ENCODE results near the gene LRIT1.

LRIT1 gene

GRCh38 chr10:84248794-84249193 lies 7.4 kb upstream of the LRIT1 start:
- DNase-seq, result no peak

DNA sequence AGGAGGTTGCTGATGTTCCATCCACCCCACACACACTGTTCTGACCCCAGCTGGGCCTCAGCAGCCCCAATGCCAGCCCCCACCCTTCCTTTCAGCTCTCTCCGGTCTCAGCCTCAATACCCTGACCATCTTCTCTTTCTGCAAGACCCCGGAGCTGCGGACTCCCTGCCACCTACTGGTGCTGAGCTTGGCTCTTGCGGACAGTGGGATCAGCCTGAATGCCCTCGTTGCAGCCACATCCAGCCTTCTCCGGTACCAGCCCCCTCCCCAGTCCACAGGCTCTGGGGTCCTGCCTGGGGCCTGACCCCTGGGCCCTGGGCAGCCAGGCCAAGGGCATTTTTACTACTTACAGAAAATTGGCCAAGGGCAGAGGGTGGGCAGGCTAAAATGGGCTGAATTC lies 6.2 kb upstream of the LRIT1 start:
- no peak for DNase-seq

DNA sequence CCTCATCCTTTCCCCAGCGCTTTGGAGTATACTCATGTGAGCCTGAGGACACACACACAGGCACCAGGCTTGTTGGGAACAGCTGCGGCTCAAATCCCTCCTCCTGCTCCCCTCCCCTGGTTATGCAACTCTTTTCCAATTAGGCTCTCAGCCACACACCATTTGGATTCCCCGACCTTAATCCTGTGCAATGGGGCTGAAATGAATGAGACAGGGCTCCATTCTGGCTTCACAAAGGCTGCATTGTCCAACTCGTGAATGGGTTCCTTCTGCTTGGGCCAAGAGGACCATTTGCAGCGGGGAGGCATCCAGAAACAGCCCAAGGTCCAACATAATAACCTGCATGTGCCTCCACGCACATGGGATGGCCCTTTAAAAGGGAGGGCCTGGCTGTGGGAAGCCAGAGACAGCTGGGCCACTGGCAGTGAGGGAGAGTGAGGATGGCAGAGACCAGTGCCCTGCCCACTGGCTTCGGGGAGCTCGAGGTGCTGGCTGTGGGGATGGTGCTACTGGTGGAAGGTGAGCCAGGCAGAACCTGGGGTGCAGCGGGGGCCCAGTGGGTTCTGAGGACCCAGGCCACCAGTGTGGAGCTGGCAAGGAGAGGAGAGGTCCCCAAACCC lies 3.4 kb upstream of the LRIT1 start, which contains the start of gene RGR:
RGR (plus strand) TSS at position 403 of the 620 bp plus-strand sequence; CDS start at position 441, 38 bp downstream.
- DNase-seq, result no peak

DNA sequence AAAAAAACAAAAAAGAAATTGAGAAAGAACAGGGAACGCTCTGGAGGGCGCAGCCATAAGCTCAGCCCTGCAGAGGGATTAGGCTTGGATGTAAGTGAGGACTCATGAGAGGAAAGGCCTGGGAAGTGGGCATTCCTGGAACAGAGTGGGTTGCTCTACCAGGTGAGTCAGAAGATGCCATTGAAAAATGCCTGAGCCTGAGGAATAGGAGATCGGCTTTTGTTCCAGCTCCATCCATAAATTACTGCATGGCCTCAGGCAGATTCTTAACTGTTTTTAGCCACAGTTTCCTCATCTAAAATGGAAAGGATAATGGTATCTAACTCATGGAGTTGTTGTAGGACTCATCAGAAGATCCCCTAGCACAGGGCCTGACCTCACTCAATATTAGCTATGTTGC lies 2.4 kb upstream of the LRIT1 start:
- DNase-seq, result no peak

DNA sequence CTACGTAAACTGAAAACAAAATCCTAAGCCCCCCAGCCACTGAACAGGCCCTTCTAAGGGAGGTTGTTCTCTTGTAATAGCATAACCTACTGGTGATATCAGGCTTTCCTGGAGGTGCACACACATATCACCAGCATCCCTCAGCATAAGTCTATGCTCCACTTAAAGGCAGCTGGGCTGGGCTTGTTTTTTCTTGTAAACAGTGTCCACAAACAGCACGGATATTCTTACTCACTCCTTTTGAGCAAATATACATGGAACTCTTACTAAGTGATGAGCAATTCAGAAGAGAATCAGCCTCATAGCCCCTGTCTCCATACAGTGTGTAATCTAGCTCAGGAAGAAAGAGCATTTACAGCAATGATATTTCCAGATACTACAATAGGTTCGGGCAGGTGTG lies 2.4 kb downstream of the LRIT1 start:
- no peak for DNase-seq

- peak; percentile 11 for DNase-seq
Measured at GRCh38 chr10:84237199-84238051, 3.9 kb downstream of the LRIT1 start.

DNA sequence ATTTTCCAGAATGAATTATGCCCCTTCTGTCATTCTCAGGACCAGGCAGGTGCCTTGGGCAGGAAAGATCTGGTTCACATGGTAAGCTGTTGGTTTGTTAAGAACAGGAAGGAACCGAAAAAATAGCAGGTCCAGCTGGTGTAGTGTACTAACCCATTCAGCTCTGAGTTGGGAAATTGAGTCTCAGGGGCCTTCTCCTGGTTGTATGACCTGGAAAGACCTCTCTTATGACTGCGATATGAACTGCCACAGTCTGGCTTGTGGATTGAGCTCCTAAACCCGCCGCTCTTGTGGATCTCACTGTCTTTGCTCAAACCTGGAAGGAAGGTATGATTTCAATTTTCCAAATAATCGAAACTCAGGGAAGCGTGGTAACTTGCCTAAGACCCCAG lies 4.5 kb downstream of the LRIT1 start:
- no peak for DNase-seq

DNA sequence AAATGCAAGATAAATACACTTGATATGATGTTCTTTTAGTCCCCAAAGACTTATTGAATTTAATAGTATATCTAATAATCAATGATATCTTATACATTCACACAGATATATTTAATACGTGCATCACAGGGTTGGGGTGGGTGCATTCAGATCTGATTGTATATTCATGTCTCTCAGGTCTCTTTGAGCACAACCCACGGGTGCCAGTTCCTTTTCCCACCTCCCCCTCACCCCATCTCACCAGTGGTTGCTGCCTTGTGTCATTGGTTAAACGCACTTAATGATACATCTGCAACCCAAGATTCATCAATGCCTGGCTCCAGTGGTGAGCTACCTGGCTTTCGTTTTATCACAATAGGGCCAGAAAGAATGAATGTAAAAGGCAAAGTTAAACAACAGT lies 6.2 kb downstream of the LRIT1 start:
- DNase-seq, result no peak

GRCh38 chr10:84234479-84234878 lies 6.9 kb downstream of the LRIT1 start:
- DNase-seq, result no peak

GRCh38 chr10:84233940-84234339 lies 7.4 kb downstream of the LRIT1 start:
- no peak for DNase-seq

DNA sequence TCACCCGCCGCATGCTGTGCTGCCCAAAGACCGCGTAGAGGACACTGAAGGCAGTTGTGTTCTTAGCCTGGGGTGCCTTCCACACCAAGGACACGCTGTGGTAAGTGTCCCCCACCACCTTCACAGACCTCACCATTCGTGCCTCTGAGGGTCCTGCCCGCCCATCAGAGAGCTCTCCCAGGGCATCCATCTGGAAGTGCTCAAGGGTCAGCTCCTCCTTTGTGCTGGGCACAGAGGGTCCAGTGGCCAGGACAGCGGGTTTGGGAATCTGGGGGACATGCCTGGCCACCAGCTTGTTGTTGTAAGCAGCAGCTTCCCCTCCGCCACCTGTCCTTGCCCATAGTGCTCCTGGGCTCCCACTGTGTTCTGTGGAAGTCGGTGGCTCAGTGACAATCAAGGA lies 9.0 kb downstream of the LRIT1 start:
- no peak for DNase-seq

GRCh38 chr10:84230359-84230758 lies 11.0 kb downstream of the LRIT1 start:
- DNase-seq, result no peak

DNA sequence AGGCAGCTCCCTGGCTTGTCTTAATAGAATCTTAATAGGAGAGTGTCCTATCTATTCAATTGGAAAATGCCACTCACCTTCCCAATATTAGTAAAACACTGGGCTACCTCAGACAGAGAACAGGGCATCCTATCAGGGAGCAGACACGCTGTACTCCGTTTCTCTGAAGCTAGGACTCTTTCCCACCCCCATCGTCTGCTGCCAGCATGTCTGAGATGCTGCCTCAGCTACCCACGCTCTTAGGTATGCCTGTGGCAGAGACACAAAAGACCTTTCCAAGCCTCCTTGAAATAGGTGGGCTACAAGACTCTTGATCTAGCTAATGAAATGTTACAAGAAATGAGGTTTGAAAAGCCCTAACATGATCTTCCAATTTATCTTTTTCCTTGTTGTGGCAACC lies 13.5 kb downstream of the LRIT1 start:
- DNase-seq, result no peak

GRCh38 chr10:84226616-84227015 lies 14.7 kb downstream of the LRIT1 start:
- no peak for DNase-seq

GRCh38 chr10:84225427-84226173 lies 15.7 kb downstream of the LRIT1 start, which contains the start of gene LRIT2:
Gene LRIT2, minus strand, starts transcription at chr10:84225544. Its CDS starts 24 bp downstream, at chr10:84225520.
- DNase-seq, result no peak

GRCh38 chr10:84224411-84225028 lies 16.8 kb downstream of the LRIT1 start:
- DNase-seq, result no peak

DNA sequence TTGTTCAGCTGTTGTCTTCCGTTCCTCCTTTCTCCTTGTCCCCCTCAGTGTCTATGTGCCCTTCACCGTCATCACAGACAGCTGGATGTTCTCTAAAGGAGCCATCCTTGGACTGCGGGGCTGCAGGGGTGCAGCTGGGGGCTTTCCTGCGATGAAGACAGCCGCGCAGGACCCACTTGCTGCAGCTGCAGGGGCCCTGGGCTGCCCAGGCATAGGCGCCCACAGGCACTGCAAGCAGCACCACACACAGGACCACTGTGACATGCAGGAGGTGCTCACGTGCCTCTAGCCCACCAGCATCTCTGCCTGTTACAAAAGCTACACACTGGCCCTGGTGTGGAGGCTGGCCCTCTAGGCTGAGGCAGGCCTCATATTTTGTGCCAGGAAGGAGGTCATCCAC lies 19.4 kb downstream of the LRIT1 start:
- DNase-seq, result no peak

DNA sequence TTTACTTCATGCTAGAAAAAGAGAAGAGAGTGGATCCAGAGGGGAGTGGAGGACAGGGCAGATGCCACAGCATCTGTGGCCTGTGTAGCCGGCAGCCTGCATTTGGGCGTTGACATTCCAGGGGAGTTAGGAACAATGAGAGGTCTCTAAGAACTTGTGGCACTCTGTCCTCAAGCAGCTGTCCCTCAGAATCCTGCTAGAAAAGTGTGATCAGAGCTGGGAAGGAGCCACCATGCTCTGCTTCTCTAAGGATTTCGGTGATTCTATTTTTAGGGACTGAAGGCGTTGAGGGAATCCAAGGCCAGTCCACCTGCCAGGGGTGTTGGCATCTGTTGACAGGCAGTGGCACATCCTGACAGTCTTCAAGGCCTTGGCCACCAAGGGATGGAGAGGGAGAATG lies 23.6 kb downstream of the LRIT1 start:
- no peak for DNase-seq

GRCh38 chr10:84216834-84217233 lies 24.5 kb downstream of the LRIT1 start:
- DNase-seq, result no peak

GRCh38 chr10:84214612-84215235 lies 26.6 kb downstream of the LRIT1 start:
- DNase-seq, result peak; percentile 71

DNA sequence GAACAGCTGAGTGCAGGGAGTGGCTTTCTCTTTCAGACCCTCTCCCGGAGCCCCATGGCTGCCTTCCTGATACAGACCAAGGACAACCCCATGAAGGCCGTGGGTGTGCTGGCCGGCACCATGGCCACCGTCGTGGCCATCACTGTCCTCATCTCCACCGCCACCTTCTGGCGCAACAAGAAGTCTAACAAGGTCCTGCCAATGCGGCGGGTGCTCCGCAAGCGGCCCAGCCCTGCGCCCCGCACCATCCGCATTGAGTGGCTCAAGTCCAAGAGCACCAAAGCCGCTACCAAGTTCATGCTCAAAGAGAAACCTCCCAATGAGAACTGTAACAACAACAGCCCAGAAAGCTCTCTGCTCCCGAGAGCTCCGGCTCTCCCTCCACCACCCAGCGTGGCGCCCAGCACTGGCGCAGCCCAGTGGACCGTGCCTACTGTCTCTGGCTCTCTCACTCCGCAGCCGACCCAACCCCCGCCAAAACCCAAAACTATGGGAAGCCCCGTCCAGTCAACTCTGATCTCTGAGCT lies 27.2 kb downstream of the LRIT1 start:
- DNase-seq, result no peak

GRCh38 chr10:84213076-84213475 lies 28.3 kb downstream of the LRIT1 start:
- no peak for DNase-seq
